Right lobe of liver (tissue), 4 donors: ENCODE measurements around the gene P4HA3.

Experiments
- POLR2A ChIP-seq: fragments of 450-650 bp; IDR thresholded peaks from one replicate; pipeline ENCODE4 v1.6.1; 2017; ENCODE audit warnings: antibody characterized with exemption, mild to moderate bottlenecking
- TF ChIP-seq, protein P1 (sequence below), 4 donors: fragments of 200-600 bp in 3 of 4; fragments of 450-650 bp in 1 of 4; IDR thresholded peaks; one replicate each; pipeline versions ENCODE4 v1.5.1 to v1.8.0; 2016 to 2022; ENCODE audit warnings: antibody characterized with exemption in 4 of 4, mild to moderate bottlenecking in 2 of 4
- donor health status: DM: no; HTN: no; CAD: no.
- donor health status: DM: no; HTN: no; CAD: no.
- donor health status: DM: no; HTN: yes; CAD: no.

GRCh38 chr11:74354036-74354435 is 42.6 kb upstream of the P4HA3 start:
- TF ChIP-seq, protein P1, sequence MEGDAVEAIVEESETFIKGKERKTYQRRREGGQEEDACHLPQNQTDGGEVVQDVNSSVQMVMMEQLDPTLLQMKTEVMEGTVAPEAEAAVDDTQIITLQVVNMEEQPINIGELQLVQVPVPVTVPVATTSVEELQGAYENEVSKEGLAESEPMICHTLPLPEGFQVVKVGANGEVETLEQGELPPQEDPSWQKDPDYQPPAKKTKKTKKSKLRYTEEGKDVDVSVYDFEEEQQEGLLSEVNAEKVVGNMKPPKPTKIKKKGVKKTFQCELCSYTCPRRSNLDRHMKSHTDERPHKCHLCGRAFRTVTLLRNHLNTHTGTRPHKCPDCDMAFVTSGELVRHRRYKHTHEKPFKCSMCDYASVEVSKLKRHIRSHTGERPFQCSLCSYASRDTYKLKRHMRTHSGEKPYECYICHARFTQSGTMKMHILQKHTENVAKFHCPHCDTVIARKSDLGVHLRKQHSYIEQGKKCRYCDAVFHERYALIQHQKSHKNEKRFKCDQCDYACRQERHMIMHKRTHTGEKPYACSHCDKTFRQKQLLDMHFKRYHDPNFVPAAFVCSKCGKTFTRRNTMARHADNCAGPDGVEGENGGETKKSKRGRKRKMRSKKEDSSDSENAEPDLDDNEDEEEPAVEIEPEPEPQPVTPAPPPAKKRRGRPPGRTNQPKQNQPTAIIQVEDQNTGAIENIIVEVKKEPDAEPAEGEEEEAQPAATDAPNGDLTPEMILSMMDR (IDR thresholded peaks at IDR 0.05) = no peak
- TF ChIP-seq POLR2A = no peak
